Breast epithelium (tissue), 3 donors: ENCODE measurements around the gene SSR3.

ENCODE experiments used
- POLR2A ChIP-seq: fragments of 450-650 bp; IDR thresholded peaks from one replicate; pipeline ENCODE4 v1.6.1; 2016; ENCODE audit warnings: antibody characterized with exemption, mild to moderate bottlenecking, moderate library complexity
- TF ChIP-seq, protein P1 (sequence below), 3 donors: fragments of 450-650 bp; IDR thresholded peaks; one replicate each; pipeline ENCODE4 v1.5.1; 2016 to 2017; ENCODE audit warnings: antibody characterized with exemption in 3 of 3, mild to moderate bottlenecking in 3 of 3, moderate library complexity in 3 of 3

DNA sequence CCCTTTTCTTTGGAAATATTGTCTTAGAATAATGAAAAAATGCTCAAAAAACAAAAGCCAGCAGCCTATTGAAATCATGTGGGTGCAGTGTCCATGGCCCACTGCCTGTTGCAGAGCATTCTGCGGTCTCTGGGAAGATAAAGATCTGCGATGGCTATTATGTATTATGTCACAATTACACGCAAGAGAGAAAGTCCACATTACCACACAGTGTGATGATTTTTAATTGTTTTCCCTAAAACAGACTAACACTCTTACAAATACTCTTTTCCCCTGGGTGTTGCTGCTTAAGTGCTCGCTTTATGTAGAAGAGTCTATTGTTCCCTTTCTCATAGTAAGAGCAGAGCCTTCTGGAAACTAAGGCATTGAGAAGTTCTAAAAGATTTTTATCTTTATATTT, 32.2 kb downstream of the SSR3 start:
- TF ChIP-seq, protein P1, sequence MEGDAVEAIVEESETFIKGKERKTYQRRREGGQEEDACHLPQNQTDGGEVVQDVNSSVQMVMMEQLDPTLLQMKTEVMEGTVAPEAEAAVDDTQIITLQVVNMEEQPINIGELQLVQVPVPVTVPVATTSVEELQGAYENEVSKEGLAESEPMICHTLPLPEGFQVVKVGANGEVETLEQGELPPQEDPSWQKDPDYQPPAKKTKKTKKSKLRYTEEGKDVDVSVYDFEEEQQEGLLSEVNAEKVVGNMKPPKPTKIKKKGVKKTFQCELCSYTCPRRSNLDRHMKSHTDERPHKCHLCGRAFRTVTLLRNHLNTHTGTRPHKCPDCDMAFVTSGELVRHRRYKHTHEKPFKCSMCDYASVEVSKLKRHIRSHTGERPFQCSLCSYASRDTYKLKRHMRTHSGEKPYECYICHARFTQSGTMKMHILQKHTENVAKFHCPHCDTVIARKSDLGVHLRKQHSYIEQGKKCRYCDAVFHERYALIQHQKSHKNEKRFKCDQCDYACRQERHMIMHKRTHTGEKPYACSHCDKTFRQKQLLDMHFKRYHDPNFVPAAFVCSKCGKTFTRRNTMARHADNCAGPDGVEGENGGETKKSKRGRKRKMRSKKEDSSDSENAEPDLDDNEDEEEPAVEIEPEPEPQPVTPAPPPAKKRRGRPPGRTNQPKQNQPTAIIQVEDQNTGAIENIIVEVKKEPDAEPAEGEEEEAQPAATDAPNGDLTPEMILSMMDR (IDR thresholded peaks at IDR 0.05), result no peak
- no peak for TF ChIP-seq POLR2A
